ENCODE measurements around the gene HEY2.

HEY2 gene

GRCh38 chr6:125779924-125780539 lies 30.6 kb downstream of the HEY2 start (continued):
- TF ChIP-seq ZNF18 (tag by site-specific recombination; IDR thresholded peaks at IDR 0.05) (peak; percentile 19), IKZF3 (tag by site-specific recombination; IDR thresholded peaks at IDR 0.05) (peak; percentile 83), ZNF664 (tag by site-specific recombination; IDR thresholded peaks at IDR 0.05) (0 out of 2 replicates have a peak, but pooled peaks have one; percentile 36), ZNF24 (tag by site-specific recombination; IDR thresholded peaks at IDR 0.05) (peak; percentile 76; the same call in 1 of the 2 replicates), SP2 (tag by site-specific recombination; IDR thresholded peaks at IDR 0.05) (0 out of 2 replicates have a peak, but pooled peaks have one; percentile 6), SP3 (tag by site-specific recombination; IDR thresholded peaks at IDR 0.05) (peak; percentile 51), KLF10 (tag by site-specific recombination; IDR thresholded peaks at IDR 0.05) (peak; percentile 91), ATF2 (tag by site-specific recombination; IDR thresholded peaks at IDR 0.05; ENCODE audit: low read depth) (no peak), ZNF561 (tag by site-specific recombination; IDR thresholded peaks at IDR 0.05; ENCODE audit: borderline replicate concordance) (0 out of 2 replicates have a peak, but pooled peaks have one; percentile 42), KLF7 (tag by site-specific recombination; IDR thresholded peaks at IDR 0.05; ENCODE audit: borderline replicate concordance) (peak; percentile 87), ZNF366 (tag by site-specific recombination; conservative IDR thresholded peaks at IDR 0.05) (peak; percentile 10; the same call in 1 of the 2 replicates), GLI4 (tag by site-specific recombination; IDR thresholded peaks at IDR 0.05) (peak; percentile 15; the same call in 1 of the 2 replicates), ZNF768 (tag by site-specific recombination; IDR thresholded peaks at IDR 0.05) (no peak), PATZ1 (tag by site-specific recombination; IDR thresholded peaks at IDR 0.05) (no peak; the same call in 1 of the 2 replicates), CTCF (tag by site-specific recombination; IDR thresholded peaks at IDR 0.05) (peak; percentile 55; the same call in 1 of the 2 replicates), ZNF580 (tag by site-specific recombination; IDR thresholded peaks at IDR 0.05) (peak; percentile 78; the same call in 1 of the 2 replicates), ZNF391 (tag by site-specific recombination; IDR thresholded peaks at IDR 0.05; ENCODE audit: borderline replicate concordance, low read depth) (peak; percentile 91; the same call in 1 of the 2 replicates), ZNF26 (tag by site-specific recombination; IDR thresholded peaks at IDR 0.05) (no peak), ZNF654 (tag by site-specific recombination; IDR thresholded peaks at IDR 0.05; ENCODE audit: low read depth) (peak; percentile 18; the same call in 1 of the 2 replicates), ZBTB8A (tag by site-specific recombination; IDR thresholded peaks at IDR 0.05) (peak; percentile 65)

All from HEK293 (cell line).